Ishikawa (cell line): ENCODE results near the gene LRRC8D.

Experiments used
- CREB1 ChIP-seq: IDR thresholded peaks from 2 replicates; pipeline ENCODE4 v1.6.1; 2012; ENCODE audit warnings: low read depth
- EGR1 ChIP-seq: IDR thresholded peaks from 2 replicates; pipeline ENCODE4 v1.6.1; 2012
- EP300 ChIP-seq: IDR thresholded peaks from 2 replicates; pipeline ENCODE4 v1.6.1; 2012; ENCODE audit warnings: borderline replicate concordance
- NFIC ChIP-seq: IDR thresholded peaks from 2 replicates; pipeline ENCODE4 v1.6.1; 2012
- RAD21 ChIP-seq: IDR thresholded peaks from 2 replicates; pipeline ENCODE4 v1.6.1; 2012; ENCODE audit warnings: low read depth
- TAF1 ChIP-seq: IDR thresholded peaks from 2 replicates; pipeline ENCODE4 v1.6.1; 2012; ENCODE audit warnings: low read depth, mild to moderate bottlenecking
- ZBTB7A ChIP-seq: IDR thresholded peaks from 2 replicates; pipeline ENCODE4 v1.6.1; 2012; ENCODE audit warnings: low read depth
- TF ChIP-seq, protein P1 (sequence below): IDR thresholded peaks from 2 replicates; pipeline ENCODE4 v1.6.1; 2012
- TF ChIP-seq, protein P2 (sequence below): IDR thresholded peaks from 2 replicates; pipeline ENCODE4 v1.6.1; 2012; ENCODE audit warnings: low read depth, mild to moderate bottlenecking

DNA sequence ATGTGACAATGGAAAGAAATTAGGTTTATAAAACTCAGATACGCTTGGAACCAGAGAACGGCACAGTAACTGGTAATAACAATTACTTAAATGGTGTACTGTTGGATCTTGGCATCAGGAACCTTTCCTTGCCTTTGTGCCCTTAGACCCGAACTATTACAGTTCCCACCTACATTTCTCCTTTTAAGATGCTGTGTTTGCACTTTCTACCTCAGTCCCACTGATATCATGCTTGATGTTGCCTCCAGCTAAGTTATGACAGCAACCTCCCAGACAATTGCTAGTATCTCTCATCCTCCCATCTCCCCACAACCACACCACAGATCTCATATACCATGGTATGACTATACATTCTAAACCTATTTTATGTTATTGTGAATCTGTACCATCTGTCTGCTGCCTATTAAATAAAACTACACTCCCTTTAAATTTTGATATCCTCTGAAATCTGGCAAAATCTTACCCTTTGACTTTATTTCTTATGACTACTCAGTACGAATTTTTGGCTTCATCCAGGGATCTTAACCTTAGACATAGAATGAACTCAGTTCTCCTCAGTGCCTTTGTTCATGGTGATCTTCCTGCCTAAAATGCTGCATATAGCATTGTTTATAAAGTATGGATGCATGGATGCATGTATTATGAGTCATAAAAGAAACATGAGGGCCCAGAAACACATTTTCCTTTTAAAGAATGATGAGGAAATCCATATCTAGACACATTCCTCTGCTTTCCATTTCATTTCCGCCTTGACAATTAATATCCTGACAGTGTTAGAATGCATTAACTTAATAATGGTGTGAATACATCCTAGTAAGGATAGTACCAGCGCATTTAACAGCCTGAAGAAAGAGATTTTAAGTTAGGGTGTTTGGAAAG lies 64.1 kb downstream of the LRRC8D start:
- no peak for TF ChIP-seq TAF1
- TF ChIP-seq, protein P1, sequence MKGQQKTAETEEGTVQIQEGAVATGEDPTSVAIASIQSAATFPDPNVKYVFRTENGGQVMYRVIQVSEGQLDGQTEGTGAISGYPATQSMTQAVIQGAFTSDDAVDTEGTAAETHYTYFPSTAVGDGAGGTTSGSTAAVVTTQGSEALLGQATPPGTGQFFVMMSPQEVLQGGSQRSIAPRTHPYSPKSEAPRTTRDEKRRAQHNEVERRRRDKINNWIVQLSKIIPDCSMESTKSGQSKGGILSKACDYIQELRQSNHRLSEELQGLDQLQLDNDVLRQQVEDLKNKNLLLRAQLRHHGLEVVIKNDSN = no peak
- no peak for TF ChIP-seq CREB1
- no peak for TF ChIP-seq RAD21
- TF ChIP-seq EP300 = no peak
- TF ChIP-seq EGR1 = no peak
- TF ChIP-seq ZBTB7A = no peak
- TF ChIP-seq, protein P2, sequence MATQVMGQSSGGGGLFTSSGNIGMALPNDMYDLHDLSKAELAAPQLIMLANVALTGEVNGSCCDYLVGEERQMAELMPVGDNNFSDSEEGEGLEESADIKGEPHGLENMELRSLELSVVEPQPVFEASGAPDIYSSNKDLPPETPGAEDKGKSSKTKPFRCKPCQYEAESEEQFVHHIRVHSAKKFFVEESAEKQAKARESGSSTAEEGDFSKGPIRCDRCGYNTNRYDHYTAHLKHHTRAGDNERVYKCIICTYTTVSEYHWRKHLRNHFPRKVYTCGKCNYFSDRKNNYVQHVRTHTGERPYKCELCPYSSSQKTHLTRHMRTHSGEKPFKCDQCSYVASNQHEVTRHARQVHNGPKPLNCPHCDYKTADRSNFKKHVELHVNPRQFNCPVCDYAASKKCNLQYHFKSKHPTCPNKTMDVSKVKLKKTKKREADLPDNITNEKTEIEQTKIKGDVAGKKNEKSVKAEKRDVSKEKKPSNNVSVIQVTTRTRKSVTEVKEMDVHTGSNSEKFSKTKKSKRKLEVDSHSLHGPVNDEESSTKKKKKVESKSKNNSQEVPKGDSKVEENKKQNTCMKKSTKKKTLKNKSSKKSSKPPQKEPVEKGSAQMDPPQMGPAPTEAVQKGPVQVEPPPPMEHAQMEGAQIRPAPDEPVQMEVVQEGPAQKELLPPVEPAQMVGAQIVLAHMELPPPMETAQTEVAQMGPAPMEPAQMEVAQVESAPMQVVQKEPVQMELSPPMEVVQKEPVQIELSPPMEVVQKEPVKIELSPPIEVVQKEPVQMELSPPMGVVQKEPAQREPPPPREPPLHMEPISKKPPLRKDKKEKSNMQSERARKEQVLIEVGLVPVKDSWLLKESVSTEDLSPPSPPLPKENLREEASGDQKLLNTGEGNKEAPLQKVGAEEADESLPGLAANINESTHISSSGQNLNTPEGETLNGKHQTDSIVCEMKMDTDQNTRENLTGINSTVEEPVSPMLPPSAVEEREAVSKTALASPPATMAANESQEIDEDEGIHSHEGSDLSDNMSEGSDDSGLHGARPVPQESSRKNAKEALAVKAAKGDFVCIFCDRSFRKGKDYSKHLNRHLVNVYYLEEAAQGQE = no peak
- TF ChIP-seq NFIC = no peak
